Karpas-422 (cell line): ENCODE measurements around the gene RSAD1. TPM values are rescaled to one million over a fixed set of nuclear protein-coding genes. Genes with fewer than 3 reads are reported as not detected.
"Not testable (repeated sequence)": the region's sequence is repeated elsewhere in the genome, so short reads cannot be mapped to it uniquely, and the experiment has no call there.

Experiments used
- DNase-seq: peaks from one replicate; pipeline ENCODE4 v3.0.0-alpha.2; 2015
- H2AFZ ChIP-seq: fragments of 200-600 bp; sonication (generic); 2 replicates; pipeline ENCODE4 v1.6.1; 2014; ENCODE audit warnings: antibody characterized with exemption, low read length, mixed read lengths
- H3K27ac ChIP-seq: fragments of 200-600 bp; sonication (generic); 2 replicates; pipeline ENCODE4 v1.5.1; 2014; ENCODE audit warnings: mild to moderate bottlenecking, low read length, moderate library complexity
- H3K27me3 ChIP-seq: fragments of 200-600 bp; sonication (generic); 2 replicates; pipeline ENCODE4 v1.6.1; 2014; ENCODE audit warnings: low read length, mixed read lengths
- H3K36me3 ChIP-seq: fragments of 200-600 bp; sonication (generic); 2 replicates; pipeline ENCODE4 v1.6.1; 2014; ENCODE audit warnings: low read length, mixed read lengths; ENCODE audit not compliant: insufficient read depth
- H3K4me1 ChIP-seq: fragments of 200-600 bp; sonication (generic); 2 replicates; pipeline ENCODE4 v1.6.1; 2014; ENCODE audit warnings: mild to moderate bottlenecking, low read length, mixed read lengths
- H3K4me2 ChIP-seq: fragments of 200-600 bp; sonication (generic); 2 replicates; pipeline ENCODE4 v1.6.1; 2014; ENCODE audit warnings: low read length, low read depth, mild to moderate bottlenecking; ENCODE audit not compliant: poor library complexity, severe bottlenecking
- H3K4me3 ChIP-seq: fragments of 200-600 bp; sonication (generic); 2 replicates; pipeline ENCODE4 v1.5.1; 2014; ENCODE audit warnings: mild to moderate bottlenecking, antibody characterized with exemption, low read length, mixed read lengths
- H3K79me2 ChIP-seq: fragments of 200-600 bp; sonication (generic); 2 replicates; pipeline ENCODE4 v1.6.1; 2014; ENCODE audit warnings: mild to moderate bottlenecking, low read length, mixed read lengths
- H3K9ac ChIP-seq: fragments of 200-600 bp; sonication (generic); 2 replicates; pipeline ENCODE4 v1.6.0; 2014; ENCODE audit warnings: low read length
- H3K9me2 ChIP-seq: fragments of 200-600 bp; sonication (generic), shearing (Covaris generic); replicated peaks from 2 replicates; pipeline ENCODE4 v1.6.0; 2014; ENCODE audit warnings: mild to moderate bottlenecking, low read length, moderate library complexity; ENCODE audit not compliant: insufficient read depth
- H3K9me3 ChIP-seq: fragments of 300-700, 200-600 bp; sonication (generic); 2 replicates; pipeline ENCODE4 v1.6.1; 2014; ENCODE audit warnings: low read length, mixed read lengths
- H4K20me1 ChIP-seq: fragments of 200-600 bp; sonication (generic); 2 replicates; pipeline ENCODE4 v1.6.1; 2014; ENCODE audit warnings: mild to moderate bottlenecking, antibody characterized with exemption, low read length, low read depth; ENCODE audit not compliant: insufficient read depth
- total RNA-seq: library from RNA; depleted of rRNA; stranded (reverse); fragments of >200 nt; shearing (Covaris generic); gene quantifications from 2 replicates; pipeline ENCODE4 v1.2.3, GENCODE V29; 2014; ENCODE audit warnings: low replicate concordance

The RSAD1 gene
- total RNA-seq, 1 experiment from 2014 or later, result 15.4 TPM

DNA sequence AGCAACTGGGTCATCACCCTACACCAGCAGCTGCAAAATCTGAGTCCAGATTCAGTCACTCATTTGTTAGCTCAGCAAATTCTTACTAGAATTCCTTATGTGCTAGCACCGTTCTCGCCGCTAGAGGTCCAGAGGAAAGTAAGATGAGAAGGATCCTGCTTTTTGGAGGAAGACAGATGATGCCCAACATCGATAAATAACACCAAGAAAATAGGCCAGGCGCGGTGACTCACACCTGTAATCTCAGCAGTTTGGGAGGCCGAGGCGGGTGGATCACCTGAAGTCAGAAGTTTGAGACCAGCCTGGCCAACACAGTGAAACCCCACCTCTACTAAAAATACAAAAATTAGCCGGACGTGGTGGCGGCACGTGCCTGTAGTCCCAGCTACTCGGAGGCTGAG, 5.9 kb upstream of the RSAD1 start:
- not testable (repeated sequence) for H3K79me2 ChIP-seq, H3K27ac ChIP-seq, H3K4me2 ChIP-seq, H2AFZ ChIP-seq, H3K36me3 ChIP-seq, H3K9me2 ChIP-seq, H3K9me3 ChIP-seq, H3K4me3 ChIP-seq, H3K4me1 ChIP-seq, H3K9ac ChIP-seq, H3K27me3 ChIP-seq, DNase-seq, H4K20me1 ChIP-seq

GRCh38 chr17:50473901-50474300, 4.8 kb upstream of the RSAD1 start:
- H3K27ac ChIP-seq, result no peak overlapping the region
- peaks cover 3% of the 10 kb centered on the region; the same call in 1 of the 2 replicates for H3K36me3 ChIP-seq
- no peak overlapping the region for H3K9ac ChIP-seq
- H3K79me2 ChIP-seq, result no peaks in the 10 kb centered on the region; the same call in 1 of the 2 replicates
- no peaks in the 10 kb centered on the region for H3K9me3 ChIP-seq
- no peaks in the 10 kb centered on the region for H4K20me1 ChIP-seq
- H3K27me3 ChIP-seq, result no peaks in the 10 kb centered on the region
- peaks cover 11% of the 10 kb centered on the region for H3K4me1 ChIP-seq
- H3K4me3 ChIP-seq, result no peak overlapping the region
- no peaks in the 10 kb centered on the region for H3K9me2 ChIP-seq
- H3K4me2 ChIP-seq, result no peak overlapping the region
- DNase-seq, result no peak
- no peak overlapping the region for H2AFZ ChIP-seq

DNA sequence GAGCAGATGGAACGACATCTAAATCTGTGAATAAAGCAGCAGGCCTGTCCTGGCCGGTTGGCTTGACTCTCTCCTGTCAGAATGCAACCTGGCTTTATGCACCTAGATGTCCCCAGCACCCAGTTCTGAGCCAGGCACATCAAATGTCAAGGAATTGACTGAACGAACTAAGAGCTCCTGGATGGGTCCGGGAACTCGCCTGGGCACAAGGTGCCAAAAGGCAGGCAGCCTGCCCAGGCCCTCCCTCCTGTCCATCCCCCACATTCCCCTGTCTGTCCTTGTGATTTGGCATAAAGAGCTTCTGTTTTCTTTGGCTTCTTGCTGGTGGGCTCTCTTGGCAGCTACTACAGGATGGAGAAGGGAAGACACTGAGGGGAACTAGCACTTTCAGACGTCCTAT, 4.1 kb upstream of the RSAD1 start:
- Histone ChIP-seq H4K20me1 (no peaks in the 10 kb centered on the region), H3K9me2 (no peaks in the 10 kb centered on the region)

DNA sequence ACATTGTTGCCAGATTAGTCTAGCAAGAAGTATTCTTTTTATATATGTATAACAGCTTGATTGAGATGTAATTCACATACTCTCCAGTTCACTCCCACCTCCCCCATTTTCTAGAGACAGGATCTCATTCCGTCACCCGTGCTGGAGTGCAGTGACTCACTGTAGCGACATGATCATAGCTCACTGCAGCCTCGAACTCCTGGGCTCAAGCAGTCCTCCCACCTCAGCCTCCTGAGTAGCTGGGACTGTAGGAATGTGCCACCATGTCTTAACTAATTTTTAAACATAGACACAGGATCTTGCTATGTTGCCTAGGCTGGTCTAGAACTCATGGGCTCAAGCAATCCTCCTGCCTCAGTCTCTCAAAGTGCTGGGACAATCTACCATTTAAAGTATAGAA, 3.3 kb upstream of the RSAD1 start:
- Histone ChIP-seq H3K4me3 (no peak overlapping the region), H3K9ac (no peak overlapping the region), H3K27me3 (no peaks in the 10 kb centered on the region), H3K36me3 (peaks cover 3% of the 10 kb centered on the region; the same call in 1 of the 2 replicates), H3K4me2 (no peak overlapping the region), H3K9me2 (no peaks in the 10 kb centered on the region), H3K9me3 (no peaks in the 10 kb centered on the region), H3K79me2 (peaks cover 12% of the 10 kb centered on the region), H3K4me1 (peaks cover 23% of the 10 kb centered on the region), H3K27ac (no peak overlapping the region), H4K20me1 (no peaks in the 10 kb centered on the region), H2AFZ (no peak overlapping the region)
- DNase-seq, result no peak

More for the DNA sequence above, 4.1 kb upstream of the RSAD1 start:
- Histone ChIP-seq H3K4me3 (no peak overlapping the region), H3K79me2 (peaks cover 4% of the 10 kb centered on the region), H2AFZ (no peak overlapping the region), H3K9me3 (no peaks in the 10 kb centered on the region), H3K4me2 (no peak overlapping the region), H3K27me3 (no peaks in the 10 kb centered on the region), H3K4me1 (peaks cover 15% of the 10 kb centered on the region), H3K27ac (no peak overlapping the region), H3K9ac (no peak overlapping the region), H3K36me3 (peaks cover 3% of the 10 kb centered on the region; the same call in 1 of the 2 replicates)
- DNase-seq, result no peak

DNA sequence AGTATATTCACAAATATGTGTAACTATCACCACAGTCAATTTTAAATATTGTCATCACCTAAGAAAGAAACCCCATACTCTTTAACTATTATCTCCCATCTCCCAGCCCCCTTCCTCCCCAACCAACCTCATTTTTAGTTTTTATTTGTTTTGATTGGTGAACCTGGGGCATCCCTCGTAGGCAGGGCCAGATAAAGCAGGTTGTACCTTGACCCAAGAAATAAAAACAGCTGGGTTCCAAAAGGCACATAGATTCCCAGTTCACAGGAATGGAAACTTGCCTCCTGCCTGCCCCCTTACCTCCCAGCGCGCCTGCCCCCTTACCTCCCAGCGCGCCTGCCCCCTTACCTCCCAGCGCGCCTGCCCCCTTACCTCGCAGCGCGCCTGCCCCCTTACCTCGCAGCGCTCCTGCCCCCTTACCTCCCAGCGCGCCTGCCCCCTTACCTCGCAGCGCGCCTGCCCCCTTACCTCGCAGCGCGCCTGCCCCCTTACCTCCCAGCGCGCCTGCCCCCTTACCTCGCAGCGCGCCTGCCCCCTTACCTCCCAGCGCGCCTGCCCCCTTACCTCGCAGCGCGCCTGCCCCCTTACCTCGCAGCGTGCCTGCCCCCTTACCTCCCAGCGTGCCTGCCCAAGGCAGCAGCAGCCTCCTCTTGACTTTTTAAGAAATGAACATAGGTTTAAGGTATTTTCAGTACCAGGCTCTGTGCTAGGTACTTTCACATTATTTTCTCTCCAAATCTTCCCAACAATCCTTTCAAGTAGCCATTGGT, 2.7 kb upstream of the RSAD1 start:
- Histone ChIP-seq H3K4me1 (peaks cover 28% of the 10 kb centered on the region), H3K79me2 (peaks cover 16% of the 10 kb centered on the region)
- not testable (repeated sequence) for H3K4me3 ChIP-seq, H4K20me1 ChIP-seq, H2AFZ ChIP-seq, H3K36me3 ChIP-seq, H3K27ac ChIP-seq, H3K4me2 ChIP-seq, H3K9me2 ChIP-seq, DNase-seq, H3K27me3 ChIP-seq, H3K9me3 ChIP-seq, H3K9ac ChIP-seq

DNA sequence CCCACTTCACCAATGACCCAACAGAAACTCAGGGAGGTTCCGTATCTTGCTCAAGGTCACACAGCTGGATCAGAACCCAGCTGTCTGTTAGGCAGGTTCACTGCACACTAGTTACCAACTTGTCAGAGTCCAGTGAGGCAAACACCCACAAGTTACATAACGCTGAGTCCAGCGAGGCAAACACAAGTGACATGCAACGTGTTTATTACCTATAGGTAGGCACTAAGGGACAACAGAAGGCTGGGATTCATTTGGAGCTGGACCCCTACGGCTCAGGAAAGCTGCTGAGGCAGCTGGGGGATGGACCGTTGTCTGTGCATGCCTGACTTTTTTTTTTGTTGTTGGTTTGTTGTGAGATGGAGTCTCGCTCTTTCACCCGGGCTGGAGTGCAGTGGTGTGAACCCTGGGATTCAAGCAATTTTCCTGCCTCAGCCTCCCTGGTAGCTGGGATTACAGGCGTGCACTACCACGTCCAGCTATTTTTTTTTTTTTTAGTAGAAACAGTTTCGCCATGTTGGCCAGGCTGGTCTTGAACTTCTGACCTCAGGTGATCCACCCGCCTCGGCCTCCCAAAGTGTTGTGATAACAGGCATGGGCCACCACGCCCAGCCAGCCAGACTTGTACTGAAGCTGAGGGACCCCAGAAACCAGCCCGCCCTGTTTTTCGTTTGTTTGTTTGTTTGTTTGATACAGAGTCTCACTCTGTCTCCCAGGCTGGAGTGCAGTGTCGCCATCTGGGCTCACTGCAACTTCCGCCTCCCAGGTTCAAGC, 1.9 kb upstream of the RSAD1 start:
- Histone ChIP-seq H3K4me3 (no peak overlapping the region), H3K27me3 (no peaks in the 10 kb centered on the region), H3K9me3 (no peaks in the 10 kb centered on the region), H2AFZ (no peak overlapping the region), H3K9me2 (no peaks in the 10 kb centered on the region), H3K4me1 (peaks cover 33% of the 10 kb centered on the region), H3K9ac (no peak overlapping the region), H4K20me1 (no peaks in the 10 kb centered on the region), H3K79me2 (peaks cover 16% of the 10 kb centered on the region), H3K36me3 (peaks cover 3% of the 10 kb centered on the region; the same call in 1 of the 2 replicates), H3K27ac (no peak overlapping the region), H3K4me2 (no peak overlapping the region)
- DNase-seq, result no peak

GRCh38 chr17:50477976-50478375, 684 bp upstream of the RSAD1 start:
- Histone ChIP-seq H3K4me1 (peaks cover 40% of the 10 kb centered on the region), H4K20me1 (no peaks in the 10 kb centered on the region), H2AFZ (peak overlapping the region; percentile 78), H3K27me3 (no peaks in the 10 kb centered on the region), H3K9ac (peak overlapping the region; percentile 83), H3K4me2 (peak overlapping the region; percentile 87), H3K27ac (peak overlapping the region; percentile 65), H3K9me3 (no peaks in the 10 kb centered on the region), H3K9me2 (no peaks in the 10 kb centered on the region), H3K79me2 (peaks cover 20% of the 10 kb centered on the region), H3K36me3 (peaks cover 6% of the 10 kb centered on the region; the same call in 1 of the 2 replicates), H3K4me3 (peak overlapping the region; percentile 84)
- DNase-seq, result peak; percentile 58

DNA sequence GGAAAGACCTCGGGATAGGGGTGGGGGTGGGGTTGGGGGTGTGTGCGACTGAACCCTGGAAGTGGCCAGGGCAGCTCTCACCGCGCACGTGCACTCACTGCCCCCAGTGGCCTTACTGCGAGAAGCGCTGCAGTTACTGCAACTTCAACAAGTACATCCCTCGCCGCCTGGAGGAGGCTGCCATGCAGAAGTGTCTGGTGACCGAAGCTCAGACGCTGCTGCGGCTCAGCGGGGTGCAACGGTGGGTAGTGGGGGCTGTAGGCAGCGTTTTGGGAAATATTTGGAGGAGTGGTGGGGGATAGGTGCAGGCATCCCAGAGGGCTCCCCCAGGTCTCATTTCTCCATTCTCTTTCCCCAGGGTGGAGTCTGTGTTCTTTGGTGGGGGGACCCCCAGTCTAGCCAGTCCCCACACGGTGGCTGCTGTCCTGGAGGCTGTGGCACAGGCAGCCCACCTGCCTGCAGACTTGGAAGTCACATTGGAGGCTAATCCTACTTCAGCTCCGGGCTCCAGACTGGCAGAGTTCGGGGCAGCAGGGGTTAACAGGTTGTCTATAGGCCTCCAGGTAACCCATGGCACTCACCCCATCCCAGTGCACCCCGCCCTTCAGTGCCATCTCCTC, 972 bp downstream of the RSAD1 start:
- no peaks in the 10 kb centered on the region for H3K9me2 ChIP-seq
- no peaks in the 10 kb centered on the region for H3K27me3 ChIP-seq
- H3K4me1 ChIP-seq, result peaks cover 40% of the 10 kb centered on the region
- peak overlapping the region; percentile 77 for H3K27ac ChIP-seq
- no peaks in the 10 kb centered on the region for H4K20me1 ChIP-seq
- peak overlapping the region; percentile 84 for H3K4me3 ChIP-seq
- no peaks in the 10 kb centered on the region for H3K9me3 ChIP-seq
- H3K9ac ChIP-seq, result peak overlapping the region; percentile 83
- peak; percentile 92 for DNase-seq
- H3K36me3 ChIP-seq, result 0 out of 2 replicates have a peak, but pooled peaks cover 7% of the 10 kb centered on the region
- H3K4me2 ChIP-seq, result peak overlapping the region; percentile 87
- H2AFZ ChIP-seq, result peak overlapping the region; percentile 75
- peaks cover 20% of the 10 kb centered on the region for H3K79me2 ChIP-seq
